ENCODE results near the gene PRKG1. TPM values are rescaled to one million over a fixed set of nuclear protein-coding genes. Genes with fewer than 3 reads are reported as not detected.

PRKG1 gene
- total and polyA plus RNA-seq, 2 of the 8 experiments (the other 6 are each of a cell fraction or from before 2014, with no cell fraction given), result 4.2 to 15.2 TPM

- TF ChIP-seq, protein P1, sequence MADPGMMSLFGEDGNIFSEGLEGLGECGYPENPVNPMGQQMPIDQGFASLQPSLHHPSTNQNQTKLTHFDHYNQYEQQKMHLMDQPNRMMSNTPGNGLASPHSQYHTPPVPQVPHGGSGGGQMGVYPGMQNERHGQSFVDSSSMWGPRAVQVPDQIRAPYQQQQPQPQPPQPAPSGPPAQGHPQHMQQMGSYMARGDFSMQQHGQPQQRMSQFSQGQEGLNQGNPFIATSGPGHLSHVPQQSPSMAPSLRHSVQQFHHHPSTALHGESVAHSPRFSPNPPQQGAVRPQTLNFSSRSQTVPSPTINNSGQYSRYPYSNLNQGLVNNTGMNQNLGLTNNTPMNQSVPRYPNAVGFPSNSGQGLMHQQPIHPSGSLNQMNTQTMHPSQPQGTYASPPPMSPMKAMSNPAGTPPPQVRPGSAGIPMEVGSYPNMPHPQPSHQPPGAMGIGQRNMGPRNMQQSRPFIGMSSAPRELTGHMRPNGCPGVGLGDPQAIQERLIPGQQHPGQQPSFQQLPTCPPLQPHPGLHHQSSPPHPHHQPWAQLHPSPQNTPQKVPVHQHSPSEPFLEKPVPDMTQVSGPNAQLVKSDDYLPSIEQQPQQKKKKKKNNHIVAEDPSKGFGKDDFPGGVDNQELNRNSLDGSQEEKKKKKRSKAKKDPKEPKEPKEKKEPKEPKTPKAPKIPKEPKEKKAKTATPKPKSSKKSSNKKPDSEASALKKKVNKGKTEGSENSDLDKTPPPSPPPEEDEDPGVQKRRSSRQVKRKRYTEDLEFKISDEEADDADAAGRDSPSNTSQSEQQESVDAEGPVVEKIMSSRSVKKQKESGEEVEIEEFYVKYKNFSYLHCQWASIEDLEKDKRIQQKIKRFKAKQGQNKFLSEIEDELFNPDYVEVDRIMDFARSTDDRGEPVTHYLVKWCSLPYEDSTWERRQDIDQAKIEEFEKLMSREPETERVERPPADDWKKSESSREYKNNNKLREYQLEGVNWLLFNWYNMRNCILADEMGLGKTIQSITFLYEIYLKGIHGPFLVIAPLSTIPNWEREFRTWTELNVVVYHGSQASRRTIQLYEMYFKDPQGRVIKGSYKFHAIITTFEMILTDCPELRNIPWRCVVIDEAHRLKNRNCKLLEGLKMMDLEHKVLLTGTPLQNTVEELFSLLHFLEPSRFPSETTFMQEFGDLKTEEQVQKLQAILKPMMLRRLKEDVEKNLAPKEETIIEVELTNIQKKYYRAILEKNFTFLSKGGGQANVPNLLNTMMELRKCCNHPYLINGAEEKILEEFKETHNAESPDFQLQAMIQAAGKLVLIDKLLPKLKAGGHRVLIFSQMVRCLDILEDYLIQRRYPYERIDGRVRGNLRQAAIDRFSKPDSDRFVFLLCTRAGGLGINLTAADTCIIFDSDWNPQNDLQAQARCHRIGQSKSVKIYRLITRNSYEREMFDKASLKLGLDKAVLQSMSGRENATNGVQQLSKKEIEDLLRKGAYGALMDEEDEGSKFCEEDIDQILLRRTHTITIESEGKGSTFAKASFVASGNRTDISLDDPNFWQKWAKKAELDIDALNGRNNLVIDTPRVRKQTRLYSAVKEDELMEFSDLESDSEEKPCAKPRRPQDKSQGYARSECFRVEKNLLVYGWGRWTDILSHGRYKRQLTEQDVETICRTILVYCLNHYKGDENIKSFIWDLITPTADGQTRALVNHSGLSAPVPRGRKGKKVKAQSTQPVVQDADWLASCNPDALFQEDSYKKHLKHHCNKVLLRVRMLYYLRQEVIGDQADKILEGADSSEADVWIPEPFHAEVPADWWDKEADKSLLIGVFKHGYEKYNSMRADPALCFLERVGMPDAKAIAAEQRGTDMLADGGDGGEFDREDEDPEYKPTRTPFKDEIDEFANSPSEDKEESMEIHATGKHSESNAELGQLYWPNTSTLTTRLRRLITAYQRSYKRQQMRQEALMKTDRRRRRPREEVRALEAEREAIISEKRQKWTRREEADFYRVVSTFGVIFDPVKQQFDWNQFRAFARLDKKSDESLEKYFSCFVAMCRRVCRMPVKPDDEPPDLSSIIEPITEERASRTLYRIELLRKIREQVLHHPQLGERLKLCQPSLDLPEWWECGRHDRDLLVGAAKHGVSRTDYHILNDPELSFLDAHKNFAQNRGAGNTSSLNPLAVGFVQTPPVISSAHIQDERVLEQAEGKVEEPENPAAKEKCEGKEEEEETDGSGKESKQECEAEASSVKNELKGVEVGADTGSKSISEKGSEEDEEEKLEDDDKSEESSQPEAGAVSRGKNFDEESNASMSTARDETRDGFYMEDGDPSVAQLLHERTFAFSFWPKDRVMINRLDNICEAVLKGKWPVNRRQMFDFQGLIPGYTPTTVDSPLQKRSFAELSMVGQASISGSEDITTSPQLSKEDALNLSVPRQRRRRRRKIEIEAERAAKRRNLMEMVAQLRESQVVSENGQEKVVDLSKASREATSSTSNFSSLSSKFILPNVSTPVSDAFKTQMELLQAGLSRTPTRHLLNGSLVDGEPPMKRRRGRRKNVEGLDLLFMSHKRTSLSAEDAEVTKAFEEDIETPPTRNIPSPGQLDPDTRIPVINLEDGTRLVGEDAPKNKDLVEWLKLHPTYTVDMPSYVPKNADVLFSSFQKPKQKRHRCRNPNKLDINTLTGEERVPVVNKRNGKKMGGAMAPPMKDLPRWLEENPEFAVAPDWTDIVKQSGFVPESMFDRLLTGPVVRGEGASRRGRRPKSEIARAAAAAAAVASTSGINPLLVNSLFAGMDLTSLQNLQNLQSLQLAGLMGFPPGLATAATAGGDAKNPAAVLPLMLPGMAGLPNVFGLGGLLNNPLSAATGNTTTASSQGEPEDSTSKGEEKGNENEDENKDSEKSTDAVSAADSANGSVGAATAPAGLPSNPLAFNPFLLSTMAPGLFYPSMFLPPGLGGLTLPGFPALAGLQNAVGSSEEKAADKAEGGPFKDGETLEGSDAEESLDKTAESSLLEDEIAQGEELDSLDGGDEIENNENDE (IDR thresholded peaks at IDR 0.05; ENCODE audit: insufficient replicate concordance, low read length), result no peak
- TF ChIP-seq RXRA (IDR thresholded peaks at IDR 0.05; ENCODE audit: insufficient read depth, low read depth, low read length) (no peak), CTBP2 (IDR thresholded peaks at IDR 0.05; ENCODE audit: borderline replicate concordance, insufficient read depth, insufficient read length, low read length) (no peak), BCL11A (IDR thresholded peaks at IDR 0.05; ENCODE audit: low read depth in 2 of 2, low read length in 2 of 2) (no peak), ATF2 (IDR thresholded peaks at IDR 0.05; ENCODE audit: low read length) (no peak)
Observed at GRCh38 chr10:51640120-51640819, 566.0 kb downstream of the PRKG1 start (continued).

Data from H1 (cell line).